ENCODE measurements around the gene KCNN3.

DNA sequence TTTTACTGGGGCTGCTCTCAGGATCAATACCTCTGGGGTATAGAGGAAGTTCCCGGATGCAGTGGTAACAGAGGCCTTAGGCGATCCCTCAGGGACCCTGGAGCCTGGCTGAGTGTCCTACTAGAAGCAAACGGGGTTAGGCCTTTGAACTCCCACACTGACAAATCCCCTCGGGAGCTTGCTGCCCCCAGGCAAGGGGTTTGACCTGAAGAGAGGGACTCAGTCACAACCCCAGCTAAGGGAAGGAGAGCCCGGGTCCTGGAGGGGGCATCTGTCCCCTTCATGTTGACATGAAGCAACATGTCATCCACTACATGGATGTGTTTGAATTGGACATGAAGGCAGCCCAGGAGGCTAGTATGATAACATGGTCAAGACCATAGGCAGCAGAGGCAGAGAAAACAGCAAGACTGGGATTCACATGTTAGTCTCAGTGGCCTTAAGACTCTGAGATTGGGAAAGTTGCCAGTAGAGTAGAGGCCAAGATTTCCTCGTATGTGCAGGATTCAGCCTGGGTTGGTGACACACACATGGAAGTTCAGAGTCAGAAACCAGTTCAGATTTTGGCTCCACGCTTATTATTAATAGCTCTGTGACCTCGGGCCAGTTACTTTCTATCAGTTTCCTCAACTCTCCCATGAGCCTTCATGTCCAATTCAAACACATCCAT lies 101.5 kb downstream of the KCNN3 start:
- TF ChIP-seq, protein P1, sequence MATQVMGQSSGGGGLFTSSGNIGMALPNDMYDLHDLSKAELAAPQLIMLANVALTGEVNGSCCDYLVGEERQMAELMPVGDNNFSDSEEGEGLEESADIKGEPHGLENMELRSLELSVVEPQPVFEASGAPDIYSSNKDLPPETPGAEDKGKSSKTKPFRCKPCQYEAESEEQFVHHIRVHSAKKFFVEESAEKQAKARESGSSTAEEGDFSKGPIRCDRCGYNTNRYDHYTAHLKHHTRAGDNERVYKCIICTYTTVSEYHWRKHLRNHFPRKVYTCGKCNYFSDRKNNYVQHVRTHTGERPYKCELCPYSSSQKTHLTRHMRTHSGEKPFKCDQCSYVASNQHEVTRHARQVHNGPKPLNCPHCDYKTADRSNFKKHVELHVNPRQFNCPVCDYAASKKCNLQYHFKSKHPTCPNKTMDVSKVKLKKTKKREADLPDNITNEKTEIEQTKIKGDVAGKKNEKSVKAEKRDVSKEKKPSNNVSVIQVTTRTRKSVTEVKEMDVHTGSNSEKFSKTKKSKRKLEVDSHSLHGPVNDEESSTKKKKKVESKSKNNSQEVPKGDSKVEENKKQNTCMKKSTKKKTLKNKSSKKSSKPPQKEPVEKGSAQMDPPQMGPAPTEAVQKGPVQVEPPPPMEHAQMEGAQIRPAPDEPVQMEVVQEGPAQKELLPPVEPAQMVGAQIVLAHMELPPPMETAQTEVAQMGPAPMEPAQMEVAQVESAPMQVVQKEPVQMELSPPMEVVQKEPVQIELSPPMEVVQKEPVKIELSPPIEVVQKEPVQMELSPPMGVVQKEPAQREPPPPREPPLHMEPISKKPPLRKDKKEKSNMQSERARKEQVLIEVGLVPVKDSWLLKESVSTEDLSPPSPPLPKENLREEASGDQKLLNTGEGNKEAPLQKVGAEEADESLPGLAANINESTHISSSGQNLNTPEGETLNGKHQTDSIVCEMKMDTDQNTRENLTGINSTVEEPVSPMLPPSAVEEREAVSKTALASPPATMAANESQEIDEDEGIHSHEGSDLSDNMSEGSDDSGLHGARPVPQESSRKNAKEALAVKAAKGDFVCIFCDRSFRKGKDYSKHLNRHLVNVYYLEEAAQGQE (IDR thresholded peaks at IDR 0.05; ENCODE audit: insufficient read depth in 1 of 2, low read depth in 2 of 2, low read length in 2 of 2): no peak
- TF ChIP-seq POLR2AphosphoS5 (IDR thresholded peaks at IDR 0.05; ENCODE audit: low read depth, low read length) (no peak), TAF1 (IDR thresholded peaks at IDR 0.05; ENCODE audit: borderline replicate concordance, insufficient read depth, low read length) (no peak)

Measured in PFSK-1 (cell line).